GM21526 (cell line): ENCODE results near the gene GFER.
"Not testable (repeated sequence)": the region's sequence is repeated elsewhere in the genome, so short reads cannot be mapped to it uniquely, and the experiment has no call there.

Experiments used
- ATAC-seq: cut with Tn5 transposase; IDR thresholded peaks from one replicate; pipeline ENCODE4 v1.9.1; 2021; ENCODE audit warnings: moderate library complexity; ENCODE audit not compliant: unreplicated experiment, low FRiP score

The GFER gene

DNA sequence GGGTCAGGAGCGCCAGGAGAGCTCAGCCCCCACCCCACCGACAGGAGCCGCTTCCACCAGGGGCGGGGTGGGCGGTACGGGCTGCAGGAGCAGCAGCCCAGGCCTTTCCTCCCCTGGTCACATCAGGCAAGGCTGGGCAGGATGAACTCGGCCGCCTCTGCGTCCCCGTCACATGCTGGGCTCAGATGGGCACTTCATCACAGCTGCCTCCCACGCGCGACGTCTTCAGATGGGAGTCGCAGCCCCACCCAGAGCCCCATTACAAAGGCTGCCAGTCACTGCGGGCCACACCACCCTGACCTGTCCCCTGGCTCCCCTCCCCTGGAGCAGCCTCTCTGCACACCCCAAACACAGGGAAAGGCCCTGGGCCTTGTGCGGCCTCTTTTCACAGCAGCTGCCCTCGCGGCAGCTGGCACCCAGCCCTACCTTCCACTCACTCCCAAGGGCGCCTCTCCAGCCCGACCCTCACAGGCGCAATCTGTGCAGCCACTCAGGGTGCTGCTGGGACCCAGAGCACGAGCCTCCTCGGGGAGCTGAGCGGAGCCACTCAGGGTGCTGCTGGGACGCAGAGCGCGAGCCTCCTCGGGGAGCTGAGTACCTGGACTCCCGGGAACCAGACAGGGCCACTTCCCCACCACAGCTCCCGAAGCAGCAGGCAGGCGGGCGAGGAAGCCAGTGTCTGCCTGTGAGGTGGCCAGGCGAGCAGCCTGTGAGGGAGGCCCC, 21.0 kb downstream of the GFER start:
- no peak for ATAC-seq

- ATAC-seq, result no peak
Observed at GRCh38 chr16:2005646-2006045, 21.7 kb downstream of the GFER start.

GRCh38 chr16:2006317-2006716, 22.3 kb downstream of the GFER start:
- no peak for ATAC-seq

DNA sequence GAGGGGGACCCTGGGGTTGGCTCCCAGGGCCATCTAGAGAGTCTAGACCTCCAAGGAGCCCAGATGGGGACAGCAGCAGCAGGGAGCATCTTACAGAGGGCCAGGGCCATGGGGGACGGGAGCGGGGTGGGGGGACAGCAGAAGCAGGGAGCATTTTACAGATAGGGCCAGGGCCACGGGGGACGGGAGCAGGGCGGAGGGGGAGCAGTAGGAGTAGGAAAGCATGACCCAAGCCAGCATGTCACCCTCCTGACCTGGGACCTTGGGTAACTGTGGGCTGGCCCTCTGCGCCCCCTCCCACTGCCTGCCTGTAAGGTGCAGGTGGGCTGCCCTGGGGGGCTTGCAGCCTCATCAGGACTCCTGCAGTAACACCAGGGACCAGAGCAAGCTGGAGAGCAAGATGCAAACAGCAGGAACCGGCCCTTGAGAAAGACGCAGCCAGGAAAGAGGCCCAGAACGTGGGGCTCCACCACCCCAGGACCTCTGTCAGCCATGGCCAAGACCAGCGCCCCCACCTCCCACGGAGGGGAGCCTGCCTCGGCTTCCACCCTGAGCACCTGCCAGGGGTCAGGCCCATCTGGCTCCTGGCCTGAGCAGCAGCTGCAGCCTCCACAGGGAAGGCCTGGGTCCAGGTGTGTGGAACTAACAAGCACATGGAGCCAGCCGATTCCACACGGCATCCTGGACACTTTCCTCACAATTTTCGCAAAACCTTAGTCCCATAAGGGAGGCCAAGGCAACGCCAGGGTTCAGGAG, 23.3 kb downstream of the GFER start:
- no peak for ATAC-seq

- no peak for ATAC-seq
Observed at GRCh38 chr16:2008009-2008526, 24.1 kb downstream of the GFER start.

GRCh38 chr16:2008631-2009163, 24.7 kb downstream of the GFER start:
- no peak for ATAC-seq

DNA sequence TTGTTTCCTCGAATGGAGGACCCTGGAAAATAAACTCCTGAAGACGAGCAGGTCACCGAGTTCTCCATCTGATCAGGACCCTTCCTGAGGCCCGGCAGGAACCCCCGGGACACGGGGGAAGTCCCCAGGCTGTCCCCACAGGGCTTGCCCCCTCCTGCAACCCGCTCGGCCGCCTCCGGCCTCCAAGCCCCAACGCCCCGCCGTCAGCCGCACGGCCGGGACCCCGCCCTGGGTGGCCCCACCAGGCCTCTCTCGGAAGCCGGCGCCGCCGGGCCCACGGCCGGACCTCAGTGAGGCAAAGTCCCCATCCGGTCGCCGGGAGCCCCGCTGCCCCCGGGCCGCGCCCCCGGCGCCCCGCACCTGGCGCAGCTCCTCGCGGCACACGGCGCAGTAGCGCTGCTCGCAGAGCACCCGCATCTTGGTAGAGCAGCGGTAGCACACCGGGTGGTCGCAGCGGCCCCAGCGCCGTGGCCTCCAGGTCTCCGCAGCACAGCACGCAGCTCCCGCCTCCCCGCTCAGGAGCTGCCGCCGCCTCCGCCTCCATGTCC, 25.2 kb downstream of the GFER start:
- ATAC-seq, result peak; percentile 18

DNA sequence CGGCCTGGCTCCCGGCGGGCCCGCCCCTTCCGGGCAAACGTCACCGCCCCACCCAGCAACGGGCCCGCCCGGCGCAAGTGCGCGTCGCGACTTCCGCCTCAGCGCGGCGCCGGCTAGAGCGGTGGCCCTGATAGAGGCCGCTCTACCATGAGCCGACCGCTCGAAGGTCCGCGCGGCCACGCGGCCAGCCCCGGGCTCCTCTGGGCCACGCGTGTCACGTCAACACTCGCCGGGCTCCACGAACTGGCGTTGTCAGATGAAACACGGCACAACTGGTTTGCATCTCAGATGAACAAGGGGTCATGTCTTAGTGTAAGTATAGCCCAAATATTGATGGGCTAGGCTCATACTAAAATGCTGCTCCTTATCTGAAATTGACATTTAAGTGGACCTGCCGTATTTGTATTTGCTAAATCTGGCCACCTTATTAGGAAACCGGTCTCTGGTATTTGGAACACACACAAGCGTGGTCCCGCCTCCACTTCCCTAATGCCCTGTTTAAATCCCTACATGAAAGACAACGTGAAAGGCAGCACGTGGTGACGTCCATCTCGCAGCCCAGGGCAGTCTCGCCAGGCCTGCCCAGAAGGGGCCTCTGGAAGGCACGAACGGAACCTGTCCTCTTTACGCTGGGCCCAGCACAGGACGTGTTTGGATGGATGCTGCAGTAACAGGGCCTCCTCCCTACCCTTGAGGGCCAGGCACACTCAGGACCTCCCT, 26.0 kb downstream of the GFER start, which contains the start of gene ZNF598:
TSS of gene ZNF598 (minus strand) at position 31 of the 720 bp plus-strand sequence.
- peak; percentile 58 for ATAC-seq

DNA sequence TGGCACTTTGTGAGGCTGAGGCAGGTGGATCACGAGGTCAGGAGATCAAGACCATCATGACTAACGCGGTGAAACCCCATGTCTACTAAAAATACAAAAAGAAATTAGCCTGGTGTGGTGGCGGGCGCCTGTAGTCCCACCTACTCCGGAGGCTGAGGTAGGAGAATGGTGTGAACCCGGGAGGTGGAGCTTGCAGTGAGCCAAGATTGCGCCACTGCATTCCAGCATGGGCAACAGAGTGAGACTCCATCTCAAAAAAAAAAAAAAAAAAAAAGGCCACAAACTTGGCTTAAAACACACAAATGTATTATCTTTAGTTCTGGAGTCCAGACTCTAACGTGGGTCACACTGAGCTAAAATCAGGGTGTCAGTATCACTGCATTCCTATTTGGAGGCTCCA, 27.7 kb downstream of the GFER start:
- not testable (repeated sequence) for ATAC-seq

- no peak for ATAC-seq
Observed at GRCh38 chr16:2013527-2013926, 29.5 kb downstream of the GFER start.

DNA sequence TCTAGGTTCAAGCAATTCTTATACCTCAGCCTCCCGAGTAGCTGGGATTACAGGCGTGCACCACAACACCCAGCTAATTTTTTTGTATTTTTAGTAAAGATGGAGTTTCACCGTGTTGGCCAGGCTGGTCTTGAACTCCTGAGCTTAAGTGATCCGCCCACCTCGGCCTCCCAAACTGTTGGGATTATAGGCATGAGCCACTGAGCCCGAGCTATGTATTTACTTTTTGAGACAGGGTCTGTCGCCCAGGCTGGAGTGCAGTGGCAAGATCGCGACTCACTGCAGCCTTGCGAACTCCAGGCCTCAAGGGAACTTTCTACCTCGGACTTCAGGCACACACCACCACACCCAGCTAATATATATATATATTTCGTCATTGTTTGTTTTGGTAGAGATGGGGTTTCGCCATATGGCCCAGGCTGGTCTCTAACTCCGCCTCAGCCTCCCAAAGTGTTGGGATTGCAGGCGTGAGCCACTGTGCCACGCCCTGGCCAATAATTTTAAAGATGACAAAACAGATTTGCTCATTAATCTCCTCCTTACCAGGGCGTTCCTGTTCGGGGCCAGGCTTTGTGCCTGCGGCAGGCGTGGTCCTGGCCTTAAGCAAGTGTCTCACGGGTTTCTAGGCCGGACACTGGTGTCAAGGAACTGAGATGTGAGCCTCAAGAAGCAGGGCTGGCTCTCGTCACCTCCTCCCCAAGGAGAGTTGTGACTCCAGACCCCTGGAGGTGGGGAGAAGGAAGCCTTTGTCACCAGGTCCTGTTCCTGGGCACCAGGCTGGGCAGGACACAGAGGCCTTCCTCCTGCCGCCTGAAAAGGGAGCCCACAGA, 31.3 kb downstream of the GFER start:
- ATAC-seq, result no peak

GRCh38 chr16:2015947-2016208, 31.9 kb downstream of the GFER start:
- ATAC-seq, result no peak

DNA sequence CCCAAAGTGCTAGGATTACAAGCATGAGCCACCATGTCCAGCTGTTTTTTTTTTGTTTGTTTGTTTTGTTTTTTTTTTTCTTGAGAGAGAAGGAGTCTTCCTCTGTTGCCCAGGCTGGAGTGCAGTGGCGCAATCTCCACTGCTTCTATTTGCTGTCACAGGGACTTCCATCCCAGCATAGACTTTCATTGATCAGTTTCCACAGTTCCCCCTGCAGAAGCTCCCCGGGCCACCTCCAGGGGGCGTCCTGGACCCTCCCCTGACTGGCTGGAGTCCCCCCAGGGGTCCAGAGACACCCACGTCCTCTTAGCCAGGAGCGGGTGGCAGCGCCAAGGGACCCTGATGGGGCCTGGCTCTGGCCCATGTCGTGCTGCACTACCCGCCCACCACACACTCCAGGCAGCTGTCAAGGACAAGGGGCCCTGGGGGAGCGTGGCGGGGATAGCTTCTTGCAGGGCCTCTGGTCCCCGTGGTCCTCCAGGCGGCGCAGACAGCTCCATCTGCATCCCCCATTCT, 32.5 kb downstream of the GFER start:
- ATAC-seq, result no peak

- ATAC-seq, result no peak
Observed at GRCh38 chr16:2019518-2019920, 35.5 kb downstream of the GFER start, which contains the start of gene NPW. TSS of gene NPW (plus strand) at chr16:2019785.

DNA sequence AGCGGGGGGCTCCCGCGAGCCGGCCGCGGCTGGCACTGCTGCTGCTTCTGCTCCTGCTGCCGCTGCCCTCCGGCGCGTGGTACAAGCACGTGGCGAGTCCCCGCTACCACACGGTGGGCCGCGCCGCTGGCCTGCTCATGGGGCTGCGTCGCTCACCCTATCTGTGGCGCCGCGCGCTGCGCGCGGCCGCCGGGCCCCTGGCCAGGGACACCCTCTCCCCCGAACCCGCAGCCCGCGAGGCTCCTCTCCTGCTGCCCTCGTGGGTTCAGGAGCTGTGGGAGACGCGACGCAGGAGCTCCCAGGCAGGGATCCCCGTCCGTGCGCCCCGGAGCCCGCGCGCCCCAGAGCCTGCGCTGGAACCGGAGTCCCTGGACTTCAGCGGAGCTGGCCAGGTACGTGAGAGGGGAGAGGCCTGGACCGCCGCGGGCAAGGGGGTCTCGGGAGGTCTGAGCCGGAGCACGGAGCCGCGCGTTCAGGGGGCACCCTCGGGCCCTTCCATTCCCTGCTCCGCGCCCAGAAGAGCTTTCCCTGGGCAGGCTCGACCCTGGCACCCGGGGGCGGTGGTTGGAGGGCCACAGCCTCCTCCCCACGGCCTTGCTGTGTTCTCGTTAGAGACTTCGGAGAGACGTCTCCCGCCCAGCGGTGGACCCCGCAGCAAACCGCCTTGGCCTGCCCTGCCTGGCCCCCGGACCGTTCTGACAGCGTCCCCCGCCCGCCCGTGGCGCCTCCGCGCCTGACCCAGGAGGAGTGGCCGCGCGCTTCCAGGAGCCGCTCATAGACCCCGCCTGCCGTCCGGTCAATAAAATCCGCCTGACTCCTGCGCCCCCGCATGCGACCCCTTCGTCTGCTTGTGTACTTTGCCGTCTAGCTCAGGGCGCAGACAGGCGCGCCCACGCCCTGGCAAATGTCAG, 36.2 kb downstream of the GFER start:
- ATAC-seq, result no peak

GRCh38 chr16:2022723-2023091, 38.7 kb downstream of the GFER start:
- ATAC-seq, result no peak

DNA sequence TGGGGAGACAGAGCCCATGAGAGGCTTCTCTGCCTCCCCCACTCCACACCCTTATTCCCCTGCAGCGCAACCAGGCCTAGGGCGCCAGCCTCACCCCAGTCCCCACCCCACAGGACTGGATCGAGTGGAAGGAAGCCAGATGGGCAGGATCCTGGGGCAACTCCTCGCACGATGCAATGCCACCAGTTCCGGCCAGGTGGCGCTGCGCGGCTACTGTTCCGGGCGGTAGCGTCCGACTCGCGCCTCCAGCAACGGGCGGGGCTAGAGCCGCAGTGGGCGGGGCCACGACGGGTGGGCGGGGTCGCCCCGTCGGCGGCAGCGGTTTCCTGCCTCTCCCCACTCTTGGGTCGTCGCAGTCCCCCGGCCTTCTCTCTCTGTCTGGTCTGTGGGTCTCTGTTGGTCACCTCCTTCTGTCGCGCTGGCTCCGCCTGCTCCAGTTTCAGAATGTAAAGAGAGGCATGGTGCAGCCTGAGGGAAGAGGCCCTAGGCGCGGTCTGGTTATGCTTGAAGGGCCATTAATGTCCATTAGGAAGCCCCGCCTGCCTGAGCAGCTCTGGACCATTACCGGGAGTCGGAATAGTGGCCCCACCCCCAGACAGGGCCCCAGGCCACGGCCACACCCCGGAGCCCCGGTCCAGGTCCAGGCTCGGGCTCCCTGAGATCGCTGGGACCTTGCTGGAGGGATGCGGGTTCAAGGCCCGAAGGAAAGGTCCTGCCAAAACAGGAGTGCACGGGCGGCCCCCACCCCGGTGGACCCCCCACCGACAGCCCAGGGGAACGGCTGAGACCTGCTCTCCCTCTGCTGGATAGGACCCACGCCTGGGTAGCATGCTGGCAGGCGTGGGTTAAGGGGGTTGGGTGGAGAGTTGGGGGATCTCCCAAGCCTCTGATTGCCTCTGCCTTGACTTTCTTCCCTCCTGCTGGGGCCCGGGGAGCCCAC, 39.4 kb downstream of the GFER start:
- ATAC-seq, result peak; percentile 69

DNA sequence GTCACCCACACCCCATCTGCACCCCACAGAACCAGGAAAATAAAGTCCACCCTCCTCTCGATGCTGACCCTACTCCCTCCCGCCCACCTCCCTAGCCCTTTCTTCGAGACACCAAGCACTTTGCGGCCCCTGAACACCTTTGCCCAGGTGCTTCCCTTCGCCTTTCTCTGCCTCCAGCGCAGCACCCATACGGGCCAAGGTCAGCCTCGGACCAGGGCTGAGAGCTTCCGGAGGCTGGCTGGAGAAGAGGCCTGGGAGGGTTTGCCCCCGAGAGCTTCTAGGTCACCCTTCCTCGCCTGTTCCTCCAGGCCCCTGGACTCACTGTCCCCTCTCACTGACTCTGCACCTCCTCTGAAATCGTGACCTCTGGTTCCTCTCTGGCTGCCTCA, 40.0 kb downstream of the GFER start:
- no peak for ATAC-seq
